Pancreas (tissue), 10 donors: ENCODE measurements around the gene ELF3. TPM values are rescaled to one million over a fixed set of nuclear protein-coding genes. Genes with fewer than 3 reads are reported as not detected.
"Not testable (repeated sequence)": the region's sequence is repeated elsewhere in the genome, so short reads cannot be mapped to it uniquely, and the experiment has no call there.

Source experiments
- ATAC-seq, 4 donors: fragments of 200-7000 bp; cut with Tn5 transposase; one replicate each; pipeline versions ENCODE4 v1.8.0 to v1.9.1; 2020; ENCODE audit warnings: mild to moderate bottlenecking in 4 of 4, moderate library complexity in 4 of 4
- DNase-seq, 6 donors: peaks; one replicate each; pipeline ENCODE4 v3.0.0-alpha.2; 2020
- FAIRE-seq: peaks from 2 replicates; lab custom pipeline; 2012; peaks lifted over from hg19 to GRCh38; lab: Jason Lieb, UNC
- H3K27ac ChIP-seq, 4 donors: fragments of 200-600 bp; sonication (generic); 1 replicate in 3 of 4; 2 replicates in 1 of 4; pipeline versions ENCODE4 v1.5.0 to v1.8.0; 2020
- H3K27me3 ChIP-seq, 4 donors: fragments of 200-600 bp; one replicate each; pipeline ENCODE4 v1.8.0; 2021
- H3K36me3 ChIP-seq, 3 donors: fragments of 200-600 bp; sonication (generic) in 1 of 3; one replicate each; pipeline versions ENCODE4 v1.5.0 to v1.8.0; 2020 to 2021
- H3K4me1 ChIP-seq, 3 donors: fragments of 200-600 bp; one replicate each; pipeline ENCODE4 v1.8.0; 2021
- H3K4me3 ChIP-seq, 4 donors: fragments of 200-600 bp; sonication (generic) in 2 of 4; one replicate each; pipeline versions ENCODE4 v1.5.0 to v1.8.0; 2020 to 2021
- H3K9me3 ChIP-seq, 4 donors: fragments of 200-600 bp; one replicate each; pipeline ENCODE4 v1.8.0; 2021
- CTCF ChIP-seq, 4 donors: fragments of 200-600 bp; sonication (generic) in 3 of 4; IDR thresholded peaks; one replicate each; pipeline versions ENCODE4 v1.5.0 to v1.8.0; 2021; ENCODE audit warnings: antibody characterized with exemption in 4 of 4
- WGBS, 2 donors: extraction: QIAGEN DNeasy Blood & Tissue Kit; methylation state at CpG; one replicate each; pipeline ENCODE4 v1.1.7; 2013; 5-methylcytosine and 5-hydroxymethylcytosine counted together
- intact Hi-C, 3 donors: fragments of 100-400 bp; cut with DNase I; formaldehyde crosslinking; loops; one replicate each; pipeline versions ENCODE4 v1.11.1 to v1.14.2; 2022
- microRNA-seq, 2 donors: library from miRNA; unstranded; fragments of <30 nt; microRNA quantifications; one replicate each; pipeline versions ENCODE4 to v1.1.0, GENCODE V29; 2019 to 2020
- polyA plus RNA-seq, 2 donors: library from polyadenylated mRNA; stranded (reverse); fragments of 200-250 nt; gene quantifications; one replicate each; pipeline ENCODE4 v1.2.3, GENCODE V29; 2013
- total RNA-seq, 6 donors: library from RNA; stranded (reverse); fragmentation: NEBNext Ultra II Directional in 4 of 6; extraction: Animal tissue kit (Norgen Biotek cat#: 25700) in 4 of 6; gene quantifications; one replicate each; pipeline versions ENCODE4 v1.2.1 to v1.2.4, GENCODE V29; 2021 to 2023
- donor health status: healthy with polysubstance abuse.
- donor health status: DM: no; HTN: no; CAD: no; lungs with moderate emphysema.
- donor health status: DM: no; HTN: no; CAD: no.
- donor health status: control.
- donor health status: control.
- donor health status: Bipolar disorder and iron deficiency.
- donor health status: DM: yes; HTN: yes; CAD: no.
- donor health status: DM: no; HTN: no; CAD: no.
- donor health status: DM: no; HTN: no; CAD: no.
- donor health status: DM: yes; HTN: yes; CAD: no.

Gene ELF3
- total and polyA plus RNA-seq, 8 donors, result 99.3 to 447 (median 211) TPM

GRCh38 chr1:202063093-202063492, 52.7 kb downstream of the ELF3 start:
- DNase-seq, result no peak
- no peak for TF ChIP-seq CTCF (IDR thresholded peaks at IDR 0.05)
- H3K36me3 ChIP-seq, result no peaks in the 10 kb centered on the region
- H3K4me3 ChIP-seq, result no peak overlapping the region
- no peaks in the 10 kb centered on the region for H3K27me3 ChIP-seq
- FAIRE-seq, result no peak
- no peaks in the 10 kb centered on the region for H3K9me3 ChIP-seq
- H3K27ac ChIP-seq, result no peak overlapping the region
- ATAC-seq, result no peak
- intact Hi-C loops, result no loop called here
- peaks cover 0 to 6% (median 0%) of the 10 kb centered on the region in 3 donors for H3K4me1 ChIP-seq
- WGBS, 2 donors, result 35 to 45% methylated on average over 1 of the region's 1 CpG

GRCh38 chr1:202064889-202065312, 54.5 kb downstream of the ELF3 start:
- H3K9me3 ChIP-seq, H3K36me3 ChIP-seq, intact Hi-C loops, H3K27ac ChIP-seq, FAIRE-seq, ATAC-seq, H3K4me3 ChIP-seq, DNase-seq, H3K4me1 ChIP-seq, H3K27me3 ChIP-seq: not testable (repeated sequence)
- 93 to 94% methylated on average over 8 to 10 of the region's 10 CpGs for WGBS, 2 donors

Small RNA genes within 50 kb of the gene (microRNA-seq; reads per million reads assigned to microRNA genes)
- gene MIR6740, result 0.39 to 0.59 reads per million in 2 donors

Other genes with a start within 250 kb of the ELF3 start
- 10 to 100 TPM; 12.4 to 21.2 (median 16.0) TPM for gene IPO9, start 181.4 kb upstream of the ELF3 start, total RNA-seq
- gene IPO9, start 181.4 kb upstream of the ELF3 start, polyA plus RNA-seq, result 10 to 100 TPM; 16.3 to 19.6 TPM
- 1 to 10 TPM; 3.6 to 7.5 (median 4.8) TPM for gene SHISA4, start 121.7 kb upstream of the ELF3 start, total RNA-seq
- 1 to 10 TPM; 7.5 to 9.3 TPM for gene SHISA4, start 121.7 kb upstream of the ELF3 start, polyA plus RNA-seq
- gene LMOD1, start 64.0 kb upstream of the ELF3 start, total RNA-seq, result 1 to 10 TPM in 5 of 6 donors, under 1 TPM in 1; 0.67 to 4.5 (median 1.7) TPM
- 10 to 100 TPM in 1 of 2 donors, 1 to 10 TPM in 1; 7.1 to 13.6 TPM for gene LMOD1, start 64.0 kb upstream of the ELF3 start, polyA plus RNA-seq
- 10 to 100 TPM in 5 of 6 donors, 1 to 10 TPM in 1; 7.9 to 17.8 (median 17.1) TPM for gene TIMM17A, start 55.1 kb upstream of the ELF3 start, total RNA-seq
- 10 to 100 TPM; 18.1 to 28.2 TPM for gene TIMM17A, start 55.1 kb upstream of the ELF3 start, polyA plus RNA-seq
- gene RNPEP, start 27.9 kb upstream of the ELF3 start, total RNA-seq, result 10 to 100 TPM; 19.8 to 37.6 (median 26.5) TPM
- gene RNPEP, start 27.9 kb upstream of the ELF3 start, polyA plus RNA-seq, result 10 to 100 TPM; 29.0 to 43.5 TPM
- gene GPR37L1, start 112.3 kb downstream of the ELF3 start, total RNA-seq, result under 1 TPM in 4 of 6 donors, not detected in 2; 0.03 to 0.25 (median 0.07) TPM
- under 1 TPM; 0.02 to 0.11 TPM for gene GPR37L1, start 112.3 kb downstream of the ELF3 start, polyA plus RNA-seq
- 10 to 100 TPM; 17.9 to 30.4 (median 24.8) TPM for gene ARL8A, start 134.2 kb downstream of the ELF3 start, total RNA-seq
- 10 to 100 TPM; 14.8 to 20.5 TPM for gene ARL8A, start 134.2 kb downstream of the ELF3 start, polyA plus RNA-seq
- gene PTPN7, start 150.0 kb downstream of the ELF3 start, total RNA-seq, result 1 to 10 TPM in 4 of 6 donors, under 1 TPM in 2; 0.23 to 2.9 (median 1.0) TPM
- 1 to 10 TPM in 1 of 2 donors, under 1 TPM in 1; 0.61 to 1.2 TPM for gene PTPN7, start 150.0 kb downstream of the ELF3 start, polyA plus RNA-seq
- under 1 TPM in 3 of 6 donors, not detected in 3; 0.06 to 0.20 (median 0.06) TPM for gene LGR6, start 183.2 kb downstream of the ELF3 start, total RNA-seq
- gene LGR6, start 183.2 kb downstream of the ELF3 start, polyA plus RNA-seq, result under 1 TPM; 0.15 to 0.47 TPM